Adrenal gland (tissue), 12 donors: ENCODE data around the gene HIBCH. TPM values are rescaled to one million over a fixed set of nuclear protein-coding genes. Genes with fewer than 3 reads are reported as not detected.

ENCODE experiments used
- DNase-seq, 7 donors: peaks; one replicate each; pipeline ENCODE4 v3.0.0-alpha.2; 2019 to 2020
- H3K27ac ChIP-seq, 5 donors: fragments of 200-600 bp; sonication (generic) in 4 of 5; 1 replicate in 3 of 5; 2 replicates in 2 of 5; pipeline versions ENCODE4 v1.5.1 to v1.8.0; 2016 to 2020; ENCODE audit warnings: mild to moderate bottlenecking in 1 of 5
- H3K27me3 ChIP-seq: fragments of 200-600 bp; 2 replicates; pipeline ENCODE4 v1.8.0; 2021
- H3K36me3 ChIP-seq, 2 donors: fragments of 200-600 bp; replicated peaks in 1 of 2; 1 replicate in 1 of 2; 2 replicates in 1 of 2; pipeline versions ENCODE4 v1.5.1 to v1.8.0; 2018 to 2022
- H3K4me1 ChIP-seq, 2 donors: fragments of 200-600 bp; replicated peaks in 1 of 2; 1 replicate in 1 of 2; 2 replicates in 1 of 2; pipeline versions ENCODE4 v1.5.1 to v1.8.0; 2018 to 2021
- H3K4me3 ChIP-seq, 4 donors: fragments of 200-600 bp; sonication (generic) in 3 of 4; one replicate each; pipeline ENCODE4 v1.5.1; 2016 to 2018
- H3K9me3 ChIP-seq, 3 donors: fragments of 200-600 bp; sonication (generic) in 1 of 3; replicated peaks in 1 of 3; 1 replicate in 2 of 3; 2 replicates in 1 of 3; pipeline versions ENCODE4 v1.5.1 to v1.8.0; 2016 to 2021
- CTCF ChIP-seq, 6 experiments: fragments of 450-650 bp in 4 of 6; fragments of 200-600 bp in 2 of 6; sonication (generic) in 1 of 6; IDR thresholded peaks; 1 replicate in 5 of 6; 2 replicates in 1 of 6; pipeline versions ENCODE4 v1.5.1 to v1.8.0; 2016 to 2021; ENCODE audit warnings: antibody characterized with exemption in 6 of 6, mild to moderate bottlenecking in 2 of 6, moderate library complexity in 1 of 6
- POLR2A ChIP-seq, 2 donors: fragments of 450-650 bp; IDR thresholded peaks; one replicate each; pipeline ENCODE4 v1.6.1; 2017; ENCODE audit warnings: antibody characterized with exemption in 2 of 2, mild to moderate bottlenecking in 2 of 2, moderate library complexity in 1 of 2
- WGBS, 4 donors: extraction: QIAGEN DNeasy Blood & Tissue Kit in 2 of 4; methylation state at CpG; one replicate each; pipeline versions ENCODE4 v1.1.5 to v1.1.7; 2013 to 2017; 5-methylcytosine and 5-hydroxymethylcytosine counted together
- intact Hi-C, 2 donors: fragments of 100-400 bp; cut with DNase I; formaldehyde crosslinking; loops; one replicate each; pipeline versions ENCODE4 v1.14.1 to v1.15.0; 2022 to 2023
- polyA plus RNA-seq, 3 donors: library from polyadenylated mRNA; stranded (reverse); fragments of 200-250 nt in 2 of 3; fragments of 350-450 nt in 1 of 3; fragmentation: Illumina TruSeq in 1 of 3; extraction: RNeasy Lipid Tissue Mini Kit (QIAGEN cat#74804) in 1 of 3; gene quantifications; one replicate each; pipeline ENCODE4 v1.2.3, GENCODE V29; 2013 to 2014
- total RNA-seq, 9 donors: library from RNA; depleted of rRNA in 4 of 9; stranded (reverse); fragments of >200 nt in 4 of 9; fragments of 120-200 nt in 1 of 9; fragmentation: NEBNext Ultra II Directional in 1 of 9; extraction: Animal tissue kit (Norgen Biotek cat#: 25700) in 1 of 9; gene quantifications; one replicate each; pipeline versions ENCODE4 v1.1.0 to v1.2.4, GENCODE V29; 2013 to 2023
- donor health status: healthy with polysubstance abuse.
- donor health status: Bipolar disorder and iron deficiency.
- donor health status: DM: yes; HTN: yes; CAD: no.
- donor health status: DM: no; HTN: no; CAD: no.
- donor health status: DM: no; HTN: no; CAD: no.
- donor health status: DM: yes; HTN: yes; CAD: no.

The HIBCH gene
- total and polyA plus RNA-seq, 12 donors: 18.2 to 174 (median 66.4) TPM

- H3K27ac ChIP-seq: no peak overlapping the region
- H3K4me1 ChIP-seq: no peaks in the 10 kb centered on the region
- H3K36me3 ChIP-seq: no peaks in the 10 kb centered on the region
- H3K4me3 ChIP-seq: no peak overlapping the region
- TF ChIP-seq CTCF (IDR thresholded peaks at IDR 0.05): no peak
- no peak for TF ChIP-seq POLR2A (IDR thresholded peaks at IDR 0.05)
- intact Hi-C loops: no loop called here
- 56 to 90% (median 78%) methylated on average over 2 of the region's 2 CpGs for WGBS, 4 donors
- no peak for DNase-seq
- H3K9me3 ChIP-seq: no peaks in the 10 kb centered on the region
- no peaks in the 10 kb centered on the region for H3K27me3 ChIP-seq
These were observed 149.0 kb downstream of the HIBCH start for GRCh38 chr2:190170673-190171072.

GRCh38 chr2:190169221-190170072 lies 150.2 kb downstream of the HIBCH start:
- WGBS, 4 donors: 46 to 54% (median 49%) methylated on average over 5 of the region's 5 CpGs
- Histone ChIP-seq H3K27ac (no peak overlapping the region), H3K9me3 (no peaks in the 10 kb centered on the region), H3K36me3 (no peaks in the 10 kb centered on the region), H3K27me3 (no peaks in the 10 kb centered on the region), H3K4me1 (no peaks in the 10 kb centered on the region), H3K4me3 (no peak overlapping the region)
- DNase-seq: no peak
- no peak for TF ChIP-seq CTCF (IDR thresholded peaks at IDR 0.05)
- TF ChIP-seq POLR2A (IDR thresholded peaks at IDR 0.05): no peak
- intact Hi-C loops: no loop called here

GRCh38 chr2:190167702-190168101 lies 151.9 kb downstream of the HIBCH start:
- H3K27ac ChIP-seq: no peak overlapping the region
- 96 to 99% (median 97%) methylated on average over 5 of the region's 5 CpGs for WGBS, 4 donors
- TF ChIP-seq CTCF (IDR thresholded peaks at IDR 0.05): no peak
- intact Hi-C loops: no loop called here
- no peak for DNase-seq
- no peaks in the 10 kb centered on the region for H3K4me1 ChIP-seq
- H3K9me3 ChIP-seq: no peaks in the 10 kb centered on the region
- no peaks in the 10 kb centered on the region for H3K36me3 ChIP-seq
- no peak overlapping the region for H3K4me3 ChIP-seq
- H3K27me3 ChIP-seq: no peaks in the 10 kb centered on the region

- H3K4me1 ChIP-seq: no peaks in the 10 kb centered on the region
- H3K9me3 ChIP-seq: no peaks in the 10 kb centered on the region
- no peak for TF ChIP-seq CTCF (IDR thresholded peaks at IDR 0.05)
- no peak for TF ChIP-seq POLR2A (IDR thresholded peaks at IDR 0.05)
- no peak overlapping the region for H3K27ac ChIP-seq
- H3K27me3 ChIP-seq: no peaks in the 10 kb centered on the region
- H3K4me3 ChIP-seq: no peak overlapping the region
- no peak for DNase-seq
- WGBS, 4 donors: 93 to 100% (median 94%) methylated on average over 1 of the region's 1 CpG
- no peaks in the 10 kb centered on the region for H3K36me3 ChIP-seq
- intact Hi-C loops: no loop called here
These were observed 154.1 kb downstream of the HIBCH start for GRCh38 chr2:190165491-190165890.
